GM10847 (cell line): Measurements from ENCODE around the gene FAM217B.

Experiments
- POLR2A ChIP-seq: IDR thresholded peaks from 2 replicates; pipeline ENCODE4 v1.6.1; 2011; ENCODE audit not compliant: insufficient read length; ENCODE audit errors: extremely low read depth

FAM217B gene

DNA sequence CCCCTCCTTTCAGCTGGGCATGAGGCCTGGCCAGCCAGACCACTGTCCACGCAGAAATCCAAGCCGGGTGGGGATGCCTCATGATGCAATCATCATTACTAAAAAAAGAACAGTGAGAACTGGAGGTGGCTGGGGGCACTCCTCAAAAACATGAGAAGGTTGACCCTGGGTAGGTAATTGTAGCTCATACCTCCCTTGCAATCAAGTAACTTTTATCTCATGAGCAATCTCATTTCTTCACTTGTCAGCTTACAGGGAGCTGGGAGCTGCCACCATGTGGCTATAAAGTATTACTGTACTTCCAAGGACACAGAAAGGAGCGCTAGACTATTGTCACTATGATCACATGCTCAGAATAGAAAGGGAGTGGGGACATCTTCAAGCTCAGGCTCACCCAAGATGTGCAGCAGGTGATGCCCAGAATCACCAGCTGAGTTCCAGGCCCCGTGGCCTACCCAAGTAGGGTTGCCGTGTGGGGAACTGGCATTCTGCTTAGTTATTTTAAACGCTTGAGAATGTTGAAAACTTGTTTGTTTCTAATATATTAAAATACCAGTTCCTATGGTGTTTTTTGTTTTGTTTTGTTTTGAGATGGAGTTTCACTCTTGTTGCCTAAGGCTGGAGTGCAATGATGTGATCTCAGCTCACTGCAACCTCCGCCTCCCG lies 15.1 kb downstream of the FAM217B start:
- TF ChIP-seq POLR2A = no peak

DNA sequence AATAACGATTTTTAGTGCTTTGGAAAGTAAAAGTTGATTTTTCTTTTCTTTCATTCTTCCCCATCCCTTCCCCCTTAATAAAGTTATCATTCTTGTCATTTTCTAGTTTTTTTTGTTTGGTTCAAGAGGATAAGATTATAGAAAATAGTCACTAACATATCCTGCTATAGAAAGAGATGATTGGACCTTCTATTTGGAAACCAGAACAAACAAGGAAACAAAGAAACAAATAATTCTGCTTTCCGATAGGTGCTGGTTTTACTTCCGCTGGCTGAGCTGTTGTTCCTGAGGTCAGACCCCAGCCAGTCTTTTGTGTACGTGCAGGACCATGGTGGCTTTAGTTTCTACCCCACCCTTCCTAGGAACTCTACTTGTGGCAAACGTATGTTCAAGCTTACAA lies 17.9 kb downstream of the FAM217B start, which contains the start of gene CDH26:
Gene CDH26, plus strand, starts transcription at position 301 of the 400 bp plus-strand sequence. CDS start 304 bp downstream, outside the sequence.
- TF ChIP-seq POLR2A = no peak

DNA sequence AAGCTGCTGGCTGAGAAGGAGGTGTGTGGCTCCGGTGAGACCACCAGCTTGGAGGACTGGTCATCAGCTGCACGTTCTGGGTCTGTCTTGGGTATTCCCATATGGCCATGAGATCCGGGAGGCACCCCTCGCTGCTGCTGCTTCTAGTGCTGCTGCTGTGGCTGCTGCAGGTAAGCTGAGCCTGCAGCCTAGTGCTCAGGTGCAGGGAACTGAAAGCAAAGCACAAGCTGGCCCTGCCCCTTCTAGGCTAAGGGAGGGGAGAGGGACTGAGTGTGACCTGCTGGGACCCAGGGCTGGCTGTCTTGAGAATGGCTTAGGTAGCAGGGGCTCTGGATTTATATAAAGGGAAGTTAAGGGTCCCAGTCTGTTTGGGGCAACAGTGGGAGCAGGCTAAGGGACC lies 18.4 kb downstream of the FAM217B start:
- TF ChIP-seq POLR2A = no peak

DNA sequence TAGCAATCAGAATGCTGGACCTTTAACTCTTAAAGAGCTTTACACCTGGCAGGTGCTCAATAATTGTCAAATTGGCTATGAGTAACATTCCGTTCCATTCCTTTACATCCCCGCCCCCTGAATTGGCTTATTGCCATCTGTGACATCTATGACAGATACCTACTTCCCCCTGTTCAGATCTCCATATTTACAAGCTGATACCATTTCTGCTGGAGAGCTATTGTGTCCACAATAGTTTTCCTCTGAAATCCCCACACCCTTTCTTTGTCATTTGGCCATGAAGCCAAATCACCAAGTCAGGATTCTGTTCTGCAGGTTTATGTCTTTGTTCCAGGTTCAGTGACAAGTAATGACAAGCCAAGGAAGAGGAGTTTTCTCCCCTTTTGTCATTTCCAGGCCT lies 21.2 kb downstream of the FAM217B start:
- TF ChIP-seq POLR2A = no peak

DNA sequence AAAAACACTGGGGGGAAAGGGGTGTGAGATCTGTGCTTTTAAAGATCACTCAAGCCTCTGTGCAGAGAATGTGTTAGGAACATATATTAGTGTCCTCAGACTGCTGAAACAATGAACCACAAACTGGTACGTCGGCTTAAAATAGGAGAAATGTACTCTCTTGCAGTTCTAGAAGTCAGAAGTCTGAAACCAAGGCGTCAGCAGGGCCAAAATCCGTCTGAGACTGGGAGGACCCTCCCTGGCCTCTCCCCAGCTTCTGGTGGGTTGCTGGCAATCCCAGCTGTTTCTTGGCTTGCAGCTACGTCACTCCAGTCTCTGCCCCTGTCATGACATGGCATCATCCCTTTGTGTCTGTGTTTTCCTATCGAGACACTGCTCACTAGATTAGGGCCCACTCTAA lies 22.0 kb downstream of the FAM217B start:
- TF ChIP-seq POLR2A = no peak

DNA sequence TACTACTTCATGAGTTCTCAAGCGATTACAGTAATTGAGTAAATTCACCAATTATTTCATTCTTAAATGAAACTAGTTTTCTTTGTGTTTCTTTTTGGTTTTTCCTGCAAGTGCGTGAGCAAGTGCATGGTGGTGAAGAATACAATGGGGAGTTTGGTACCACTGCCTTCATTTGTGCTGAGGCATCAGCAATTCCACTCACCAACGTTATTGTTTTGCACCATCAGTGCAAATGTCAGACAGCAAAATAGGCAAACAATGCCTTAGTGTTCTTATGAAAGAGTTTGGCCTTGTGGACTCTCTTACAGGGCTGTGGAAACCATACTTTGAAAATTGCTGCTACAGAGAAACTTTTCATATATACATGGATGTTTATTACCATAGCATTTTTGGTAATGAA lies 26.2 kb downstream of the FAM217B start:
- TF ChIP-seq POLR2A = no peak

DNA sequence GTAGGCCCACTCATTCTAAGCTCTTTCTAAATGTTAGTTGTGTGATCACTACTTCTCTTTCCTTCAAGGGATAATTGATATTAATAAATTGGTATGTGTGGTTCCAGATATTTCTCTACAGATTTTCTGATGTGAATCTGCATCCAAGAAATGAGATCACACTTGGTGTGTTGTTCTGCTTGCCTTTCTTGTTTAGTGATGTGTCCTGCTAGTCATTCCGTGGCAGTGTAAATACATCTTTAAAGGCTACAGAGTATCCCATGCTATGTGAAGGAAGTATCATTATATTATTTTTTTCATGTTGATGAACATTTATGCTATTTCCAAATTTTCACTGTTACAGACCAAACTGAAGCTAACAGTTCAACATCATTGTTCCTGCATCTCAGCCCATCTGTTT lies 31.2 kb downstream of the FAM217B start:
- no peak for TF ChIP-seq POLR2A

DNA sequence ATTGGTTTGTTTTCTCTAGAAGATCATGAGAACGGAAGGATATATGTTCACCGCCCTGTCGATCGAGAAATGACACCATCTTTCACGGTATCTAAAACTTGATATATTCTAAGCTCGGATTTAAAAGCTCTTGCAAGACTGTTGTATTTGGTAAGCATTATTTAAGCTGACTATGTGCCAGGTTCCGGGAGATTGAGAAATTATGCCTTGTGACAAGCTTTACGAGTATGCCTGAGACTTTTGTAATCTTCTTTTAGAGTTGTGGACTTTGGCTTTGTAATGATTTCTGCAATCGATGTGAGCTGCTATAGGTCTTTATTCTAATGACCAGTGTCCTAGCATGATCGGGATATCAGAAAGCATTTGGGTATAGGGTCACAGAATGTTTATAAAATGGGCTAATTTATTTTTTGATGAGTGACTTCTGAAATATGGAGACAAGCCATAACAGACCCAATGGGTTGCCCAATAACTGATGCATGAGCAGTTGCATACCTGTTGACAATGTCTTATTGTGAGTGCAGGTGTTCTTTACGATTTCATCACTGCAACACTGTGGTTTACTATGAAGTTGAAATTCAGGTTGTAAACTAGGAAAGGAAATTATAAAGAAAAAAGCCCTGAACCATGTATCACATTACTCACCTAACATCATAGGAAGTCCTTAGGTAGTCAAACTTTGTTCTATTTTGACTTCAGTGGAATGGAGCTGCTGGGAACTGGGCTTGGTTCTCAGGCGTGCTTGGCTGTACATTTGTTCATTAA lies 32.0 kb downstream of the FAM217B start:
- no peak for TF ChIP-seq POLR2A

DNA sequence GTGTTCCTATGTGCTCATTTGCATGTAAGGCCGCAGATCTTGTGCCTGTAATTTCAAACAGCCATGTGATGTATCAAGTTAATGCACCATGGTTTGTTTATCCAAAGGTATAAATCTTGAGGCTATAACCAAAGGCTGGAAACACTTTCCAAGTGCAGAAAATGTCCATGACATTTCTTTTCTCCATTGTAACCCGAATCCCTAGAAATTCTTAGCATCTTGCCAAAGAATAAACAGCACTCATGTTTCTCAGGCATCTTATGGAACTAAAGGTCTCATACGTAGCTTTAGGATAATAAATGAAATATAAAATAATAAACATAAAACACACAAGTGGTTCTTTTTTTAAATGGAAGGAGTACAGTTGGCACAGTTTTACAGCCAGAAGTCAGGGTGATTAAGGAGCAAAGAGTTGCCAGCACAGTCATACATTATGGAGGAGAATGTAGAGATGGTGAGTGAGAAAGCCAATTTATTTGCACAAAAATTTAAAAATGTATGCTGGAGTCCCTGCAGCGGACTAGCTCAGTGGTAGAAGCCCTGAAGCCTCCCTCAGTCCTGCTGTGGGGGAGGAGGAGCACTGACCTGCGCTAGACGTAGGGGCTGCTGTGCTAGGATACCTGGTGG lies 36.1 kb downstream of the FAM217B start:
- TF ChIP-seq POLR2A = no peak

DNA sequence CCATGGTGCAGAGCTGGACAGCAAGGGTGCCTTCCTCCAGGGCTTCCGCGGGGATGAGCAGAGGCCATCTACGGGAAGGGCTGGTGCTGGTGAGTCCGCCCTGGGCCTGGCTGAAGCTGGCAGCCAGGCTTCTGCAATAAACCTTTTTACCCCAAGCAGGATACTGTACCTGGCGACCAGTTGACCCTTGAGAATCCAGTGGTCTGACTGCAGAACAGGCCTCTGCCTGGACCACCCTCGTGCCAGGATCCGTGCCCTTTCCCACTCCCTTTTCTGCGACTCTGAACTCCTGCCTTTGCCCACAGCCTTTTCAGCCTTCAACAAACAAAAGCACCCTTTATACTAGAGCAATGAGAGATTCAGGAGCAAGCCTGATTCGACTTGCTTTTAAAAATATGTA lies 36.9 kb downstream of the FAM217B start:
- TF ChIP-seq POLR2A = no peak

DNA sequence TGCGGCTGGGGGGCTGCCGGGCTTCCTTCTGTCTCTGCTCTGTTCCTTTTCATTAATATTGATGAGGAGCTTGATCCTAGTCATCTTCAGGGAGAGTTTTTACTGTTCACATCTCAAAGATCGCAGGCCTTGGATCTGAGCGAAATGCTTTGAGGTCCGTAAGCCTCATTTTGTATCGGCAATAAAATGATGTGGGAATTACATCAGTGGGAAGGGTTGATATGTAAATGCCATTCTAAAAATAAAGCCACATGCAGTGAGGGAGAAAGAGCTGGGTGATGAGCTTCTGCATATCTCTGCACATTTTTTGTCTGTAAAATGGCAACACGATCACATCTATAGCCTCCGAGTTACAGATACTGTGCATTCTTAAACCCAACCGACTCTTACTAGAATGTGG lies 42.9 kb downstream of the FAM217B start:
- TF ChIP-seq POLR2A = no peak

DNA sequence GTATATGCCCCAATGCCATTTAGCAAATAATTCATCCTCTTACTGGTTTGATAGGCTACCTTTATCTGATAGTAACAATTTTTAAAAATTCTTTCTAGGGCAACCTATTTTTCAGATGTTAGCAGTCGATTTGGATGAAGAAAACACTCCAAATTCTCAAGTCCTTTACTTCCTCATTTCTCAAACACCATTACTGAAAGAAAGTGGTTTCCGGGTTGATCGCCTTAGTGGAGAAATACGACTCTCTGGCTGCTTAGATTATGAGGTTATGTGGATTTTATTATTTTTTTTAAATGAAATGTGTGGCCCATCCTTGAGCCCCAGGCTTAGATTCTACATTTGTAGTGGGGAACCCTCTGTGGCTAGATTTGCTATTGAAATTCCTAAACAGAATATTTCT lies 44.4 kb downstream of the FAM217B start:
- TF ChIP-seq POLR2A = no peak

DNA sequence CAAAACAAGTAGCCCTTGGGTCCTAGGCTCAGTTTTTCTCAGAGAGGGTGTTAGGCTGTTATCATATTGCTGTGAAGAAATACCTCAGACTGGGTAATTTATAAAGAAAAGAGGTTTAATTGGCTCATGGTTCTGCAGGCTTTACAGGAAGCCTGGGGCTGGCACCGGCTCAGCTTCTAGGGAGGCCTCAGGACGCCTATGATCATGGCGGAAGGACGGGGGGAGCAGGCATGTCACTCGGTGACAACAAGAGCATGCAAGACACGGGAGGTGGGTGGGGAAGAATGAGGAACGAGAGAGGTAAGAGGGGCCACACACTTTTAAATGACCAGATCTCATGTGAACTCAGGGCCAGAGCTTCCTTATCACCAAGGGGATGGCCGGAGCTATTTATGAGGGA lies 45.0 kb downstream of the FAM217B start:
- no peak for TF ChIP-seq POLR2A

DNA sequence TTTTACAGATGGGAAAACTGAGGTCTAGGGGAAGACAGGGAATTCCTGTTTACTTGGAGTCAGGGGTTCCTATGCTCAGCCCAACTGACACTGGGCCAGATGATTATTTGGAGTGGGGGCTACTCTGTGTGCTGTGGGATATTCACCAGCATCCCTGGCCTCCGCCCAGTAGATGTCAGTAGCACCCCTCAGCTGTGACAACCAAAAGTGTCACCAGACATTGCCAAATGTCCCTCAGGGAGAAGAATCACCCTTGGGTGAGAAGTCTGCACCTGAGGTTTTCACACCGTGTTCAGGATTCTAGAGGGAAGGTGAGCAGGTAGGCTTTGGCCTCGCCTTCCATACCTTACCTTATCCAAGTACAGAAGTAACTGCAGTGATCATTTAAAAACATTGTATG lies 45.7 kb downstream of the FAM217B start:
- no peak for TF ChIP-seq POLR2A

DNA sequence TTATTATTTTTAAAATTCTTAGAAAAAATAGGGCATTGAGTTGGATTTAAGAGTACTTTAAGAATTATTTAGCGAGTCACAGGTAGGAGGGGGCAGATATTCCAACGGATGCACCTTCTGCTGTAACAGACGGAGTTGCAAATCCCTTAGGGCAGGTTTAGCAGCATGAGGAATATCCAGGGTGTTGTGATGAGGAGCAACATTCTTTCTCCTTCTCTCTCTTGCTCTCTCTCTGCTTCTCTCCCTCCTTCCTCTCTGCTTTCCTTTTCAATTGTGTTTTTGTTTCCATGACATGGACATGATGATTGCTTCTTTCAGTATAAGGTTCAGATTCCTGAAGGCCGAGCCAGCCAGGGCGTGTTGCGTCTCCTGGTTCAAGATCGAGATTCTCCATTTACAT lies 46.9 kb downstream of the FAM217B start:
- no peak for TF ChIP-seq POLR2A

DNA sequence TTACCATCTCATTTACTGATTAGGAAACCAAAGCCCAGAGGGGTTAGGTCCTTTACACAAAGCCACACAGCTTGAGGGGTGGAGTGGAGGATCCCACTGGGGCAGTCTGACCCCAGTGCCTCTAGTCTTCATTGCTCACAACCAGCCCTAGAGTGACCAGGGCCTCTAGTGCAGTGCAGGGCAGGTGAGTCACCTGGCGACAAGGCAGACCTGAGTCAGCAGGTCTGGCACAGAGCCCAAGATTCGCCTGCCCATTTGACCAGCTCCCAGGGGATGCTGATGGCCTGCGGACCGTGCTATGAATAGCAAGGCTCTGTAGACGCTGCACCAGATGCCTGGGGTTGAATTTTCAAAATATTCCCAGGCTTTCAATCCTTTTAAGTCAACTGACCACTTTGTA lies 48.0 kb downstream of the FAM217B start:
- no peak for TF ChIP-seq POLR2A
